Neural progenitor cell (in vitro differentiated cells): ENCODE data around the gene PCGF1.

Experiments
- EZH2 ChIP-seq: fragments of 200-600 bp; sonication (generic); IDR thresholded peaks from 2 replicates; pipeline ENCODE4 v1.6.1; 2017; ENCODE audit warnings: antibody characterized with exemption, mild to moderate bottlenecking, moderate library complexity
- EZH2phosphoT487 ChIP-seq: fragments of 200-600 bp; sonication (generic); IDR thresholded peaks from 2 replicates; pipeline ENCODE4 v1.6.1; 2017; ENCODE audit warnings: antibody characterized with exemption
- TF ChIP-seq, protein P1 (sequence below): fragments of 200-600 bp; sonication (generic); IDR thresholded peaks from 2 replicates; pipeline ENCODE4 v1.5.1; 2017; ENCODE audit warnings: antibody characterized with exemption, mild to moderate bottlenecking

DNA sequence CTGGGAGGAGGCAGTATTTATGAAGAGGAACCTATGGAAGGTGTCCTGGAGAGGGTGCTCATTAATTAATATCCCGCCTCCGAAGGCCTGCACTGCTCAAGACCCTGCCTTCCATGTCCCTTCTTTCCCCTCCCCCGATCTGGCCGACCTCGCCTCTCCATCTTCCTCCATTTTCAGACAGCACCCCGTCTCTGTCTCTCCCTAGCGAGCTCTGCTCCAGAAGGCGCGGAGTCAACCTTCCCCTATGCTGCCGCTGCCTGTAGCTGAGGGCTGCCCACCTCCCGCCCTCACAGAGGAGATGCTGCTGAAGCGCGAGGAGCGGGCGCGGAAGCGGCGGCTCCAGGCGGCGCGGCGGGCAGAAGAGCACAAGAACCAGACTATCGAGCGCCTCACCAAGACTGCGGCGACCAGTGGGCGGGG is 50.4 kb downstream of the PCGF1 start:
- TF ChIP-seq EZH2 (no peak), EZH2phosphoT487 (no peak)
- TF ChIP-seq, protein P1, sequence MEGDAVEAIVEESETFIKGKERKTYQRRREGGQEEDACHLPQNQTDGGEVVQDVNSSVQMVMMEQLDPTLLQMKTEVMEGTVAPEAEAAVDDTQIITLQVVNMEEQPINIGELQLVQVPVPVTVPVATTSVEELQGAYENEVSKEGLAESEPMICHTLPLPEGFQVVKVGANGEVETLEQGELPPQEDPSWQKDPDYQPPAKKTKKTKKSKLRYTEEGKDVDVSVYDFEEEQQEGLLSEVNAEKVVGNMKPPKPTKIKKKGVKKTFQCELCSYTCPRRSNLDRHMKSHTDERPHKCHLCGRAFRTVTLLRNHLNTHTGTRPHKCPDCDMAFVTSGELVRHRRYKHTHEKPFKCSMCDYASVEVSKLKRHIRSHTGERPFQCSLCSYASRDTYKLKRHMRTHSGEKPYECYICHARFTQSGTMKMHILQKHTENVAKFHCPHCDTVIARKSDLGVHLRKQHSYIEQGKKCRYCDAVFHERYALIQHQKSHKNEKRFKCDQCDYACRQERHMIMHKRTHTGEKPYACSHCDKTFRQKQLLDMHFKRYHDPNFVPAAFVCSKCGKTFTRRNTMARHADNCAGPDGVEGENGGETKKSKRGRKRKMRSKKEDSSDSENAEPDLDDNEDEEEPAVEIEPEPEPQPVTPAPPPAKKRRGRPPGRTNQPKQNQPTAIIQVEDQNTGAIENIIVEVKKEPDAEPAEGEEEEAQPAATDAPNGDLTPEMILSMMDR: no peak
